ENCODE measurements around the gene LSM4.

Gene LSM4

DNA sequence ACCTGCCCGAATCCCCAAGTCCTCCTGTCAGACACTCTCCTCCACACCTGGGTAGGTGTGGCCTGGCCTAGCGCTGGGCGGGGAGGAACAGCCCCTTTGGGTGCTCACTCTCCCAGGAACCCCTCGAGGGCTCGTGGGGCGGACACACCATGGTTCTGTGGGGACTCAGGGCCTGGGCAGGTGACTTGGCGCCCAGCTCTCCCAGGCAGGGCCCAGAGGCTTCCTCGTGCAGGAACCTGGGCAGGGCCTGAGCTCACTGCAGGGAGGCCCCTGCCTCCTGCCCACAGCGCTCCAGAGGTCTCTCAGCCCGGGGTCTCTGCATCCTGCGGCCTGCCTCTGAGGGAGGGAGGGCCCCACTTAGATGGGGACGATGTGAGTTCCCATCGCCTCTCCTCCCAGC lies 11.9 kb downstream of the LSM4 start:
- no peaks in the 10 kb centered on the region for H3K27me3 Mint-ChIP-seq (ENCODE audit: low read depth, poor library complexity)
- H3K4me3 Mint-ChIP-seq: no peak overlapping the region
- H3K27ac Mint-ChIP-seq: no peak overlapping the region

DNA sequence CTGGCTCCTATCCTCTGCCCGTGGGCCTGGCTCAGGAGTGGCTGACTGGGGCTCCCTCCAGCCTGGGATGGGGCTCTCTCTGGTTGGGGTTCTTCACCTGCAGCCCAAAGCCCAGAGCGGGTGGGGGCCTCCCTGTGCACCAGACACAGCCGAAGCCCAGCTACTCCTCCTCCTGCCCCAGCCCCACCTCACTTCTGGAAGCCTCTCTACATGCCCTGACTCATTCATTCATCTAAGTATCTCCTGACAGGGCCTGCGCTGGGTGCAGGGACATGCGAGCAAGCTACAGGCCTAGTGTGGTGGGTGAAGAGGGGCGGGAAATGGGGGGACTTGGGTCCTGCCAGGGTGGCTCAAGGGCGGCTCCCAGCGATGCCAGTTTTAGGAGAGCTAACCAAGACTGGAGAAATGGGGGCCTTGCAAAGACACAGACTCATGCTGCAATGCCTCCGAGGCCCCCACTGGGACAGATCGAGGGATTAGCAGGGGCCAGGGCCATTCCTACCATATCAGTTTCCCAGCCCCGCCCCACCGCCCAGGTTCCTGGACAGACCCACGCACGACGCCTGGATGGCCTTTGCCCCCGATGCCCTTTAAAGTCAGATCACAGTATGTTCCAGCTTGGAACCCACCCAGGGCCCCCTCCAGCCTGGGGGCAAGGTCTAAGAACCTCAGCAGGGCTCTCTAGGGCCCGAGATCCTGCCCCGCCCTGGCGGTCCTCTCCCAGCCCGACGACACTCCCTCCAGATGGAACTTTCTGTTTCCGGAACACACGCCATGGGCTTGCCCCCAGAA lies 12.6 kb downstream of the LSM4 start:
- Mint-ChIP-seq H3K27me3 (ENCODE audit: low read depth, poor library complexity) (no peaks in the 10 kb centered on the region), H3K36me3 (ENCODE audit: low read depth) (peaks cover 24% of the 10 kb centered on the region), H3K4me3 (no peak overlapping the region), H3K9me3 (no peaks in the 10 kb centered on the region), H3K27ac (no peak overlapping the region), H3K4me1 (peaks cover 25% of the 10 kb centered on the region)
- TF ChIP-seq CTCF (IDR thresholded peaks at IDR 0.05): no peak
- no peak for DNase-seq

More for the DNA sequence above, 11.9 kb downstream of the LSM4 start:
- no peak for DNase-seq
- H3K9me3 Mint-ChIP-seq: no peaks in the 10 kb centered on the region
- H3K4me1 Mint-ChIP-seq: peaks cover 19% of the 10 kb centered on the region
- no peak for TF ChIP-seq CTCF (IDR thresholded peaks at IDR 0.05)
- H3K36me3 Mint-ChIP-seq (ENCODE audit: low read depth): peaks cover 24% of the 10 kb centered on the region

DNA sequence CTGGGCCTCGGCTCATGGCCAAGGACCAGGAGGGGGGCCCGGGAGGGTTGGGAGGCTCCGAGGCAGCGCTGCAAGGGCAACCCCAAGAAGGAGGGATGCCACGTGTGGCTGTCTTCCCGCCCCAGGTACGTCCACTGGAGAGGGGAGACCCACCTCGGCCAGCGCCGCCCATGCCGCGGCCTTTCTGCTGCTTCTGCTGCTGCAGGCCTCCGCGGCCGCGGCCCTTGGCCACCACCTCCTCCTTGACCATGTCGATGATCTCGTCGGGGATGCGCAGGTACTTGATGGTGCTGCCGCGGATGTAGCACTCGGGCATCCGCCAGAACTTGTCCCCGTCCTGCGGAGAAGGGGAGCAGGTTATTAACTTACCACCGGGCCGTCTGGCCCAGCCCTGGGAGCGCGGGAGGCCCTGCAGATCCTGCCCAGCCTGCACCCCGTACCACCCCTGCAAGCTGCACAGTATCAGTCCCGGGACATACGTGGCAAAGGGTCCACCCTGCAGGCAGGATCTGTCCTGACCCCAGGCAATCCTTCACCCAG lies 13.3 kb downstream of the LSM4 start:
- H3K9me3 Mint-ChIP-seq: no peaks in the 10 kb centered on the region
- DNase-seq: no peak
- H3K4me3 Mint-ChIP-seq: no peak overlapping the region
- H3K36me3 Mint-ChIP-seq (ENCODE audit: low read depth): peaks cover 24% of the 10 kb centered on the region
- no peak overlapping the region for H3K27ac Mint-ChIP-seq
- peaks cover 33% of the 10 kb centered on the region for H3K4me1 Mint-ChIP-seq
- no peak for TF ChIP-seq CTCF (IDR thresholded peaks at IDR 0.05)
- no peaks in the 10 kb centered on the region for H3K27me3 Mint-ChIP-seq (ENCODE audit: low read depth, poor library complexity)

DNA sequence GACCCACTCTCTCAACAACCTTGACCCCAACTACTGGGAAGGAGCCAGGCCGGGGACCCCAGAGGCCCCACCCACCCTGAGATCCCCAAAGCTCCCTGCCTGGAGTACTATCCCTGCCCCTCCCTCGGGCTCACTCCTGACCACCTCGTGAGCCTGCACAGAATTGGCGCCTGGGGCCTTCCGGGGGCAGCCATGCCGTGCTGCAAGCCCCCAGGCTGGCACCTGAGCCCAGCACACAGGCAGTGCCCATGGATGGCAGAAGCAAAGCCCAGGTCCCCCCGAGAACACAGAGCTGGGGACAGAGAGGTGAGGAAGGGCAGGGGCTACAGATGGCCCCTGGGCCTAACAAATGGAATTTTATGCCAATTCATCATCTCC lies 13.9 kb downstream of the LSM4 start:
- Mint-ChIP-seq H3K36me3 (ENCODE audit: low read depth) (peaks cover 19% of the 10 kb centered on the region), H3K4me3 (no peak overlapping the region), H3K9me3 (no peaks in the 10 kb centered on the region), H3K4me1 (peaks cover 39% of the 10 kb centered on the region), H3K27me3 (ENCODE audit: low read depth, poor library complexity) (no peaks in the 10 kb centered on the region), H3K27ac (no peak overlapping the region)
- TF ChIP-seq CTCF (IDR thresholded peaks at IDR 0.05): no peak
- no peak for DNase-seq

GRCh38 chr19:18308051-18308947 lies 14.6 kb downstream of the LSM4 start:
- no peak for DNase-seq
- Mint-ChIP-seq H3K9me3 (no peaks in the 10 kb centered on the region), H3K27ac (no peak overlapping the region), H3K4me3 (no peak overlapping the region), H3K4me1 (peaks cover 46% of the 10 kb centered on the region), H3K27me3 (ENCODE audit: low read depth, poor library complexity) (no peaks in the 10 kb centered on the region), H3K36me3 (ENCODE audit: low read depth) (peaks cover 19% of the 10 kb centered on the region)
- no peak for TF ChIP-seq CTCF (IDR thresholded peaks at IDR 0.05)
